ENCODE data around the gene SCO2. TPM values are rescaled to one million over a fixed set of nuclear protein-coding genes. Genes with fewer than 3 reads are reported as not detected.

Gene SCO2
- total and polyA plus RNA-seq, 2 of the 13 experiments (the other 11 are each of a cell fraction or from before 2014, with no cell fraction given), result 0.32 to 3.7 TPM

DNA sequence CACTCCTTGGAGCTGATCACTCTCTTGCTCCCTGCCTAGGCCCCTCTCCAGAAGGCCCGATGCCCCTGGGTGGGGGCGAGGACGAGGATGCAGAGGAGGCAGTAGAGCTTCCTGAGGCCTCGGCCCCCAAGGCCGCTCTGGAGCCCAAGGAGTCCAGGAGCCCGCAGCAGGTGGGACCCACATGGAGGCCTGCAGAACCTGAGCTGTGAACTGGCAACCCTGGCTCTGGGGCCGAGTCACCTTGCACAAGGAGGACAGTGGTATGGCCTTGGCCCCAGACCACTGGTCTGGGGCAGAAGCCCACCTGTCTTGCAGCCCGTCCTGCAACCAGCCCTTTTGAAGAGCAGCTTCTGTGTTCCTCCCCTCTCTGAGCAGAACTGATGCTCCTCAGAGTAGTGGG, 6.2 kb downstream of the SCO2 start:
- Histone ChIP-seq H3K79me2 (ENCODE audit: insufficient read depth, low read length) (peaks cover 19% of the 10 kb centered on the region), H2AFZ (ENCODE audit: low read length) (no peak overlapping the region), H3K27ac (ENCODE audit: extremely low read length, insufficient read depth, low read length) (no peak overlapping the region), H3K9ac (ENCODE audit: insufficient read depth, low read depth, low read length) (no peak overlapping the region), H3K9me3 (ENCODE audit: low read length) (no peaks in the 10 kb centered on the region), H4K20me1 (ENCODE audit: insufficient read depth, low read length) (peaks cover 13% of the 10 kb centered on the region), H3K4me2 (ENCODE audit: low read depth, low read length) (no peak overlapping the region), H3K27me3 (ENCODE audit: control insufficient read depth in 1 of 2, insufficient read depth in 2 of 2, low read length in 2 of 2) (no peaks in the 10 kb centered on the region), H3K36me3 (replicated peaks in 1 of 2; ENCODE audit: control insufficient read depth in 1 of 2, insufficient read depth in 2 of 2, low read length in 2 of 2) (peaks cover 22 to 66% of the 10 kb centered on the region in 2 experiments), H3K4me1 (ENCODE audit: insufficient read depth, low read length) (peaks cover 9% of the 10 kb centered on the region), H3K4me3 (replicated peaks in 1 of 3; ENCODE audit: insufficient read depth in 1 of 3, low read depth in 2 of 3, low read length in 3 of 3) (no peak overlapping the region)
- in situ Hi-C loops (cut with HindIII; ENCODE audit: extremely low pct_ligation_motif_present, low pct_unique_long_range_greater_than_20kb) (no loop called here), intact Hi-C loops (cut with micrococcal nuclease; ENCODE audit: unreplicated experiment) (no loop called here)
- ATAC-seq (no peak), FAIRE-seq (no peak), DNase-seq (ENCODE audit: low spot score) (no peak)
- CTCF ChIA-PET (ENCODE audit: low intra/inter-chr PET ratio, low total read pairs), result no interaction called here
- BruUV-seq (replicated peaks), result no TSS peak
- POLR2A ChIA-PET, result no interaction called here
- 95% methylated on average over 4 of the region's 8 CpGs for WGBS (ENCODE audit: low lambda C conversion rate)
- TF ChIP-seq IKZF4 (CRISPR knock-in tag; IDR thresholded peaks at IDR 0.05; ENCODE audit: borderline replicate concordance, low read depth, not compliant biosample characterization), result no peak
- no peak for TF ChIP-seq ZNF382 (CRISPR knock-in tag; IDR thresholded peaks at IDR 0.05; ENCODE audit: borderline replicate concordance)
- TF ChIP-seq NR2F2 (IDR thresholded peaks at IDR 0.05; ENCODE audit: borderline replicate concordance, low read depth), result no peak
- no peak for TF ChIP-seq ZNF260 (CRISPR knock-in tag; IDR thresholded peaks at IDR 0.05; ENCODE audit: borderline replicate concordance, low read depth)
- TF ChIP-seq, protein P1, sequence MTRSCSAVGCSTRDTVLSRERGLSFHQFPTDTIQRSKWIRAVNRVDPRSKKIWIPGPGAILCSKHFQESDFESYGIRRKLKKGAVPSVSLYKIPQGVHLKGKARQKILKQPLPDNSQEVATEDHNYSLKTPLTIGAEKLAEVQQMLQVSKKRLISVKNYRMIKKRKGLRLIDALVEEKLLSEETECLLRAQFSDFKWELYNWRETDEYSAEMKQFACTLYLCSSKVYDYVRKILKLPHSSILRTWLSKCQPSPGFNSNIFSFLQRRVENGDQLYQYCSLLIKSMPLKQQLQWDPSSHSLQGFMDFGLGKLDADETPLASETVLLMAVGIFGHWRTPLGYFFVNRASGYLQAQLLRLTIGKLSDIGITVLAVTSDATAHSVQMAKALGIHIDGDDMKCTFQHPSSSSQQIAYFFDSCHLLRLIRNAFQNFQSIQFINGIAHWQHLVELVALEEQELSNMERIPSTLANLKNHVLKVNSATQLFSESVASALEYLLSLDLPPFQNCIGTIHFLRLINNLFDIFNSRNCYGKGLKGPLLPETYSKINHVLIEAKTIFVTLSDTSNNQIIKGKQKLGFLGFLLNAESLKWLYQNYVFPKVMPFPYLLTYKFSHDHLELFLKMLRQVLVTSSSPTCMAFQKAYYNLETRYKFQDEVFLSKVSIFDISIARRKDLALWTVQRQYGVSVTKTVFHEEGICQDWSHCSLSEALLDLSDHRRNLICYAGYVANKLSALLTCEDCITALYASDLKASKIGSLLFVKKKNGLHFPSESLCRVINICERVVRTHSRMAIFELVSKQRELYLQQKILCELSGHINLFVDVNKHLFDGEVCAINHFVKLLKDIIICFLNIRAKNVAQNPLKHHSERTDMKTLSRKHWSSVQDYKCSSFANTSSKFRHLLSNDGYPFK (CRISPR knock-in tag; IDR thresholded peaks at IDR 0.05; ENCODE audit: borderline replicate concordance), result no peak
- TF ChIP-seq, protein P2, sequence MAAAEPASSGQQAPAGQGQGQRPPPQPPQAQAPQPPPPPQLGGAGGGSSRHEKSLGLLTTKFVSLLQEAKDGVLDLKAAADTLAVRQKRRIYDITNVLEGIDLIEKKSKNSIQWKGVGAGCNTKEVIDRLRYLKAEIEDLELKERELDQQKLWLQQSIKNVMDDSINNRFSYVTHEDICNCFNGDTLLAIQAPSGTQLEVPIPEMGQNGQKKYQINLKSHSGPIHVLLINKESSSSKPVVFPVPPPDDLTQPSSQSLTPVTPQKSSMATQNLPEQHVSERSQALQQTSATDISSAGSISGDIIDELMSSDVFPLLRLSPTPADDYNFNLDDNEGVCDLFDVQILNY (CRISPR knock-in tag; conservative IDR thresholded peaks at IDR 0.05), result no peak
- TF ChIP-seq ZNF674 (CRISPR knock-in tag; IDR thresholded peaks at IDR 0.05; ENCODE audit: low read depth), result no peak

Measured in HepG2 (cell line).